Measurements from ENCODE around the gene FAM98C. TPM values are rescaled to one million over a fixed set of nuclear protein-coding genes. Genes with fewer than 3 reads are reported as not detected.
"Not testable (repeated sequence)": the region's sequence is repeated elsewhere in the genome, so short reads cannot be mapped to it uniquely, and the experiment has no call there.

Gene FAM98C
- total RNA-seq, 1 donor from 2014 or later = 4.7 TPM

DNA sequence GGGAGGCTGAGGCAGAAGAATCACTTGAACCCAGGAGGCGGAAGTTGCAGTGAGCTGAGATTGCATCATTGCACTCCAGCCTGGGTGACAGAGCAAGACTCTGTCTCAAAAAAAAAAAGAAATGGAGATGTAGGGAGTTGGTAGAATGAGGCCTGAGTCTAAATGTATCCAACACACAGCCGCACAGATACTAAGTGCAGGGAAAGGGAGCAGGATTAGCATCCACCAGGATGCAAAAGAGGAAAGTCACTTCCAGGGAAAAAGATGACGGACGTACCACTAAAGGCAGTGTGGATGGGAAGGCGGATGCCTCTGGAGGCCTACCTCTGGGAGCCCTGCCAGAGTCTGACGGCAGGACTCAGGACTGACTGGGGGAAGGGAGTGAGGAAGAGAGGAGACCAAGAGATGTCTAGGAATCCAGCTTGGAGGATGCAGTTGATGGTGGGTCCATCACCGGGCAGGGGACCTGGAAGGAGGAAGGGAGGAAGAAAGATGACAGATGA lies 6.8 kb downstream of the FAM98C start:
- H3K4me1 ChIP-seq (ENCODE audit: control insufficient read depth in 3 of 3, insufficient read depth in 3 of 3, low read length in 3 of 3) = no peaks in the 10 kb centered on the region
- no peaks in the 10 kb centered on the region for H3K9me3 ChIP-seq (ENCODE audit: control insufficient read depth in 3 of 3, low read length in 3 of 3)
- H3K27ac ChIP-seq (ENCODE audit: low read depth, low read length) = no peak overlapping the region
- no peaks in the 10 kb centered on the region for H3K27me3 ChIP-seq (ENCODE audit: control insufficient read depth in 3 of 3, insufficient read depth in 3 of 3, low read length in 3 of 3)
- H3K36me3 ChIP-seq (ENCODE audit: control insufficient read depth in 3 of 3, insufficient read depth in 3 of 3, low read length in 3 of 3) = peaks cover 3 to 6% (median 6%) of the 10 kb centered on the region in 3 donors
- no peak overlapping the region for H3K4me3 ChIP-seq (ENCODE audit: low read length in 3 of 3)
- H3K9ac ChIP-seq (ENCODE audit: low read depth in 1 of 3, low read length in 3 of 3) = no peak overlapping the region

DNA sequence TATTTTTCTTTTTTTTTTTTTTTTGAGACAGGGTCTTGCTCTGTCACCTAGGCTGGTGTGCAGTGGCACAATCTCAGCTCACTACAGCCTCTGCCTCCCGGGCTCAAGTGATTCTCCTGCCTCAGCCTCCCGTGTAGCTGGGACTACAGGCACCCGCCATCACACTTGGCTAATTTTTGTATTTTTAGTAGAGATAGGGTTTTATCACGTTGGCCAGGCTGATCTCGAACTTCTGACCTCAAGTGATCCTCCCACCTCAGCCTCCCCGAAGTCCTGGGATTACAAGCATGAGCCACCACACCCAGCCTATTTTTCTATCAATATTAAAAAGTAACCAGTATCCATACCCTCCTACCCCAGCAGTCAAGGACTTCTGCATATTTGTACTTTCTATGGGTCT lies 7.5 kb downstream of the FAM98C start:
- not testable (repeated sequence) for H3K4me3 ChIP-seq (ENCODE audit: low read length in 3 of 3); H3K9me3 ChIP-seq (ENCODE audit: control insufficient read depth in 3 of 3, low read length in 3 of 3); H3K27me3 ChIP-seq (ENCODE audit: control insufficient read depth in 3 of 3, insufficient read depth in 3 of 3, low read length in 3 of 3); H3K9ac ChIP-seq (ENCODE audit: low read depth in 1 of 3, low read length in 3 of 3); H3K36me3 ChIP-seq (ENCODE audit: control insufficient read depth in 3 of 3, insufficient read depth in 3 of 3, low read length in 3 of 3); H3K27ac ChIP-seq (ENCODE audit: low read depth, low read length); H3K4me1 ChIP-seq (ENCODE audit: control insufficient read depth in 3 of 3, insufficient read depth in 3 of 3, low read length in 3 of 3)

DNA sequence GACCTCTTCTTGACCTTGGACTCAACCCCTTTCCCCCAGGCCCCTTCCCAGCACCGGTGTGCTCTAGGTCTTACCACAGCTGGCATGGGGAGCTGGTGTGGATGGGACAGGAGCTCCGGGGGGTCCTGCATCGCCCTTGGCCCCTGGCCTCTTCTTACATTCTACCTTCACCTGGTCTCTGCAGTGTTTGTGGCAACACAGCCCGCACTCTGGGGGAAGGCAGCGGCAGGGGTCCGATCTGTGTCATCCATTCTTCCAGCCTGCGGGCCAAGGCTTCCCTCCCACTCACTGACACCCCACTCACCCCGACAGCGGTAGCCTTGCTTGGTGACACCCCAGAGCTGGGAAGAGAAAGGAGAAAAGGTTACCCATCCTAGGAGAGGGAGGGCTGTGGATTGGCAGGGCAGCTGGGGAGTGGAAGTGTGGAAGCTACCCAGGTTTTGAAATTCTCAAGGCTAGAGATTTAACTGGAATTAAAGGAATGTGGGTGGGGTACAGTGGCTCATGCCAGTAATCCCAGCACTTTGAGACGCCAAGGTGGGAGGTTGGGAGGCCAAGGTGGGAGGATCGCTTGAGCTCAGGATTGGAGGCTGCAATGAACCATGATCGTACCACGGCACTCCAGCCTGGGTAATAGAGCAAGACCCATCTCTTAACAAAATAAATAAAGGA lies 8.3 kb downstream of the FAM98C start:
- Histone ChIP-seq H3K9ac (ENCODE audit: low read depth in 1 of 3, low read length in 3 of 3) (no peak overlapping the region), H3K27ac (ENCODE audit: low read depth, low read length) (no peak overlapping the region), H3K4me1 (ENCODE audit: control insufficient read depth in 3 of 3, insufficient read depth in 3 of 3, low read length in 3 of 3) (no peaks in the 10 kb centered on the region), H3K27me3 (ENCODE audit: control insufficient read depth in 3 of 3, insufficient read depth in 3 of 3, low read length in 3 of 3) (no peaks in the 10 kb centered on the region), H3K4me3 (ENCODE audit: low read length in 3 of 3) (no peak overlapping the region), H3K36me3 (ENCODE audit: control insufficient read depth in 3 of 3, insufficient read depth in 3 of 3, low read length in 3 of 3) (peaks cover 0 to 6% (median 3%) of the 10 kb centered on the region in 3 donors), H3K9me3 (ENCODE audit: control insufficient read depth in 3 of 3, low read length in 3 of 3) (no peaks in the 10 kb centered on the region)

DNA sequence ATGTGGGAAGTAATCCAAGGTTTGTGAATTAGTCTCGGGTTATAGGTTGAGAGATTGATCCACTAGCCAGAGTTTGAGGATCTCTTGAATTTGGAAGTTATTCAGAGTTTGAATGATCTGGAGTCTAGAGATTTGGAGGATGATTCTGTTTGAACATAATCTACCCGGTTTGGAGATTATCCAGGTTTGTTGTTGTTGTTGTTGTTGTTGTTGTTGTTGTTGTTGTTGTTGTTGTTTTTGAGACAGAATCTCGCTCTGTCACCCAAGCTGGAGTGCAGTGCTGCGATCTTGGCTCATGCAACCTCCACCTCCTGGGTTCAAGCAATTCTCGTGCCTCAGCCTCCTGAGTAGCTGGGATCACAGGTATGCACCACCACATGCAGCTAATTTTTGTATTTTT lies 9.0 kb downstream of the FAM98C start:
- H3K4me1 ChIP-seq (ENCODE audit: control insufficient read depth in 3 of 3, insufficient read depth in 3 of 3, low read length in 3 of 3); H3K36me3 ChIP-seq (ENCODE audit: control insufficient read depth in 3 of 3, insufficient read depth in 3 of 3, low read length in 3 of 3); H3K9ac ChIP-seq (ENCODE audit: low read depth in 1 of 3, low read length in 3 of 3); H3K27ac ChIP-seq (ENCODE audit: low read depth, low read length); H3K4me3 ChIP-seq (ENCODE audit: low read length in 3 of 3); H3K27me3 ChIP-seq (ENCODE audit: control insufficient read depth in 3 of 3, insufficient read depth in 3 of 3, low read length in 3 of 3); H3K9me3 ChIP-seq (ENCODE audit: control insufficient read depth in 3 of 3, low read length in 3 of 3): not testable (repeated sequence)

DNA sequence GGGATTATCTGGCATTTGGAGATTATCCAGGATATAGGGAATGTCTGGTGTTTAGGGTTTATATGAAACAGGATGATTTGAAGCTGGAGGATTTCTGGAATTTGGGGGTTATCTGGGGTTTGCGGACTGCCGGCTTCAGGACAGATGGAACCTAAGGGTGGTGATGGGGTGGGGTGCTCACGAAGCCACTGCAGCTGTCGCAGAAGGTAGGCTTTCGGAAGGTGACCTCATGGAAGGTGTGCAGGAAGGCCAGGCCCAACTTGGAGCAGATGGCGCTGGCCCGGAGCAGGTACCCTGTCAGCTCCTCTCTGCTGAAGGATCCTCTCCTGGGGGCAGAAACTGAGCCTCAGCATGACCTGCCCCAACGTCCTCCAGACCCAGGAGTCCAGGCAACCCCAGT lies 9.6 kb downstream of the FAM98C start:
- Histone ChIP-seq H3K27ac (ENCODE audit: low read depth, low read length) (no peak overlapping the region), H3K9ac (ENCODE audit: low read depth in 1 of 3, low read length in 3 of 3) (no peak overlapping the region), H3K4me3 (ENCODE audit: low read length in 3 of 3) (no peak overlapping the region), H3K27me3 (ENCODE audit: control insufficient read depth in 3 of 3, insufficient read depth in 3 of 3, low read length in 3 of 3) (no peaks in the 10 kb centered on the region), H3K9me3 (ENCODE audit: control insufficient read depth in 3 of 3, low read length in 3 of 3) (no peaks in the 10 kb centered on the region), H3K36me3 (ENCODE audit: control insufficient read depth in 3 of 3, insufficient read depth in 3 of 3, low read length in 3 of 3) (no peaks in the 10 kb centered on the region), H3K4me1 (ENCODE audit: control insufficient read depth in 3 of 3, insufficient read depth in 3 of 3, low read length in 3 of 3) (no peaks in the 10 kb centered on the region)

DNA sequence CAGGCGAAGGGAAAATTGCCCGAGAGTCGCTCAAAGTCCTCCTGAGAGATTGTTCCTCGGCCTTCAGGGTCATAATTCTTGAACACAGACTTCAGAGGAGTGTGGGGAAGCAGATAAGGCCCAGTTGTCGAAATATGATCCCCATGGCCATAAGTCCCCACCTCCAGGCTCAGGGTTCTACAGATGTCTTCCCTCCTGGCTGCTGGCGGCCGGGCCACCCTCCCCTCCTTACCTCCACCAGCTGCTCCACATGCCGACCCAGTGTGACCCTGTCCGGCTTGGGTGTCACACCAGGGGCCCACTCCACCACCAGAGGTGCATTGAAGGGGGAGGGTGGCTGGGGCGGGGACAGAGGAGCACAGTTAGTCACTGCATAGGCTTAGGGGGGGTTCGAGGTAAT lies 10.1 kb downstream of the FAM98C start:
- no peak overlapping the region for H3K4me3 ChIP-seq (ENCODE audit: low read length in 3 of 3)
- no peaks in the 10 kb centered on the region for H3K27me3 ChIP-seq (ENCODE audit: control insufficient read depth in 3 of 3, insufficient read depth in 3 of 3, low read length in 3 of 3)
- peaks cover under 1 to 3% (median under 1%) of the 10 kb centered on the region in 3 donors for H3K4me1 ChIP-seq (ENCODE audit: control insufficient read depth in 3 of 3, insufficient read depth in 3 of 3, low read length in 3 of 3)
- H3K36me3 ChIP-seq (ENCODE audit: control insufficient read depth in 3 of 3, insufficient read depth in 3 of 3, low read length in 3 of 3) = no peaks in the 10 kb centered on the region
- no peak overlapping the region for H3K27ac ChIP-seq (ENCODE audit: low read depth, low read length)
- H3K9ac ChIP-seq (ENCODE audit: low read depth in 1 of 3, low read length in 3 of 3) = no peak overlapping the region
- no peaks in the 10 kb centered on the region for H3K9me3 ChIP-seq (ENCODE audit: control insufficient read depth in 3 of 3, low read length in 3 of 3)

DNA sequence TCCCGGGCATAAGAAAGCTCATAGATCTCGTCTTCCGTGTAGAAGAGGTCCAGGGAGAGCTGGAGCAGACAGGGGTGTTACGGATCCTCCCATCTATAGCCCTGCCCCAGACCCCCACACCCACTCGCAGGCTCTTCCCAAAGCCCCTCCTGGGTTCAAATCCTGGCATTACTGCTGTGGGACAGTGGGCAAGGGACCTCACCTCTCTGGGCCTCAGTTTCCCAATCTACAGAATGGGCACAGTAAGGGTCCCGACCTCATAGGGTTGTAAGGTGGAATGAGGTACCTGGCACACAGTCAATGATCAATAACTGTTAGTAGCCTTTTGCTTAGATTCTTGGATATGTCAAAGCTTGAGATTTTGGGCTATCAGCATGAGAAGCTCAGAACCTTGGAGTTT lies 10.5 kb downstream of the FAM98C start:
- H3K4me1 ChIP-seq (ENCODE audit: control insufficient read depth in 3 of 3, insufficient read depth in 3 of 3, low read length in 3 of 3) = peaks cover 3 to 5% (median 5%) of the 10 kb centered on the region in 3 donors
- H3K9me3 ChIP-seq (ENCODE audit: control insufficient read depth in 3 of 3, low read length in 3 of 3) = no peaks in the 10 kb centered on the region
- H3K36me3 ChIP-seq (ENCODE audit: control insufficient read depth in 3 of 3, insufficient read depth in 3 of 3, low read length in 3 of 3) = no peaks in the 10 kb centered on the region
- H3K9ac ChIP-seq (ENCODE audit: low read depth in 1 of 3, low read length in 3 of 3) = no peak overlapping the region
- H3K4me3 ChIP-seq (ENCODE audit: low read length in 3 of 3) = no peak overlapping the region
- no peaks in the 10 kb centered on the region for H3K27me3 ChIP-seq (ENCODE audit: control insufficient read depth in 3 of 3, insufficient read depth in 3 of 3, low read length in 3 of 3)
- no peak overlapping the region for H3K27ac ChIP-seq (ENCODE audit: low read depth, low read length)

DNA sequence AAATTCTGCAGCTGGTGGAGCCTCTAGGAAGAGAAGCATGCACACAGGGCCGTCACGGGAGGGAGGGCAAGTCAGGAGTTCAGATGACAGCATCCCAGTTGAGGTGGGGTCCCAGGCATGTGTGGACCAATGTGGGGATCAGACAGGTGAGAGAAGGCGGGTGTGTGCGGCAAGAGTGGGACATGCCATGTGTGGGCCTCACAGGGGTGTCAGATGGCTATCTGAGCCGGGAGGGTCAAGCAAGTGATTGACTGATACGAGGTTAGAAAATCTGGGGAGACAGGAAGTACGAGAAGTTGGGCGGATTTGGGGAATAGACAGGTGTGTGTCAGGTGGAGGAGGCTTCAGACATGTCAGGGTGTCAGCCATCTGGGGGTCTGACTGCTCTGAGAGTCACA lies 14.3 kb downstream of the FAM98C start:
- no peaks in the 10 kb centered on the region for H3K36me3 ChIP-seq (ENCODE audit: control insufficient read depth in 3 of 3, insufficient read depth in 3 of 3, low read length in 3 of 3)
- H3K9ac ChIP-seq (ENCODE audit: low read depth in 1 of 3, low read length in 3 of 3) = peak overlapping the region in 1 of 3 donors; percentile 40
- H3K4me1 ChIP-seq (ENCODE audit: control insufficient read depth in 3 of 3, insufficient read depth in 3 of 3, low read length in 3 of 3) = peaks cover 3 to 6% (median 5%) of the 10 kb centered on the region in 3 donors
- no peak overlapping the region for H3K27ac ChIP-seq (ENCODE audit: low read depth, low read length)
- H3K27me3 ChIP-seq (ENCODE audit: control insufficient read depth in 3 of 3, insufficient read depth in 3 of 3, low read length in 3 of 3) = peaks cover 0 to 7% (median 3%) of the 10 kb centered on the region in 3 donors
- no peaks in the 10 kb centered on the region for H3K9me3 ChIP-seq (ENCODE audit: control insufficient read depth in 3 of 3, low read length in 3 of 3)
- no peak overlapping the region for H3K4me3 ChIP-seq (ENCODE audit: low read length in 3 of 3)

DNA sequence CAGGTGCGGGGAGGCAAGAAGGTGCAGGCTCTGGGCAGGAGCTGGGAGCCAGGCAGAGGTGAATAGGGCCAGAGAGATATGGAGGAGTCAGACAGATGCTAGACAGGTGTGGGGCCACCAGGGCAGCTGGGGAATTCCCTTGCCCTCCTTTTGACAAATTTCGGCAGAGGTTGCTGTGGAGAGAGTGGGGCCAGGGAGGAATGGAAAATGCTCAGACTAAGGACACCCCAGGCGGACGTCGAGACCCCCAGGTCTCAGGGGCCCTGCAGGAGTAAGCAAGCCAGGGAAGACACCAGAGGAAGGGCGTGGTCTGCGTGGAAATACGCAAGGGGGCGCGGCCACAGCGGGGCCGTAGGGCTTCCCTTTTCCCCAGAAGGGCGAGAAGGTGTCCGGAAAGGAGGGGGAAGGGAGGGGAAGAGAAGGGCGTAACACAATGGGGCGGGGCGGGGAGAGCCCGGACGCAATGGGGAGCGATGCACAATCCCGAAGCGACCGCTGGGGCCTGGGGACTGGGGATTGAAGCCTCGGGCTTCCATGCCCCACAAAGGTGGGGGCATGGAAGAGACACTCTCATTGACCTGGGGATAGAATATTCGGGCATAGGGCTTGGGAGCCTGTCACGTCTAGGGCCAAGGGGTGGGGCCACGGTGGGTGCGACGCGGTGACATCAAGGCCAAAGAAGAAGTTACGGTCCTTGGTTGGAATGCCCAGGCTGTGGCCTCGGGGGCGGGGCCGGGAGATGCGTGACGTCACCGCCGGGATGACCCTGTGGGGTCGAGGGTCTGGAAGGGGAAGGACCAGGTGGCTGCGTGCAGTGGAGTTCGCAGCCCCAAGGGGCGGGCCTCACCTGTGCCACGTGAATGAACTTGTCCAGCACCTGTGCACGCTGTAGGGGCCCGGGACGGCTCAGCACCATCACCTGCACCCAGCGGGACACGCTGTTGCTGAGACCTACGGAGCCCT lies 14.9 kb downstream of the FAM98C start:
- Histone ChIP-seq H3K4me3 (ENCODE audit: low read length in 3 of 3) (peak overlapping the region in 2 of 3 donors; percentile 20 to 35), H3K27ac (ENCODE audit: low read depth, low read length) (no peak overlapping the region), H3K9me3 (ENCODE audit: control insufficient read depth in 3 of 3, low read length in 3 of 3) (no peaks in the 10 kb centered on the region), H3K9ac (ENCODE audit: low read depth in 1 of 3, low read length in 3 of 3) (peak overlapping the region in 1 of 3 donors; percentile 40), H3K4me1 (ENCODE audit: control insufficient read depth in 3 of 3, insufficient read depth in 3 of 3, low read length in 3 of 3) (peaks cover 3 to 6% (median 5%) of the 10 kb centered on the region in 3 donors), H3K27me3 (ENCODE audit: control insufficient read depth in 3 of 3, insufficient read depth in 3 of 3, low read length in 3 of 3) (peaks cover 0 to 8% (median 3%) of the 10 kb centered on the region in 3 donors), H3K36me3 (ENCODE audit: control insufficient read depth in 3 of 3, insufficient read depth in 3 of 3, low read length in 3 of 3) (no peaks in the 10 kb centered on the region)

DNA sequence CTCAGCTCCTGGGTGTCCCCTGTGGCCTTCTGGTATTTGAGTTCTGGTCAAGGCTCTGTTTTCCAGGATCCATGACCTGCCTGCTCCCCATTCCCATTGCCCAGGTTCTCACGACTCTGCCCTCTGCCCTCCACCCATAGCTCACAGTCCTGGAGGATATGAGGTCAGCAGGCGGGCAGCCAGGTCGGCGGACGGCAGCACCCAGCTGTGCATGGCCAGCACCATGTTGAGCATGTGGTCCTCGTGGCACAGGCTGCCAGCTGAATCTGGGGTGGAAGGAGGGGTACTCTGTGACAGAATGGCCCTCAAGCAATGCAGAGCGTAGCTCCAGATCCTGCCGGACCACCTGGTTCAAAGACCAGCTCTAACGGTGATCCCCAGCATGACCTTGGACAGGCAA lies 18.0 kb downstream of the FAM98C start:
- no peak overlapping the region for H3K9ac ChIP-seq (ENCODE audit: low read depth in 1 of 3, low read length in 3 of 3)
- H3K4me1 ChIP-seq (ENCODE audit: control insufficient read depth in 3 of 3, insufficient read depth in 3 of 3, low read length in 3 of 3) = peaks cover 3 to 6% (median 5%) of the 10 kb centered on the region in 3 donors
- H3K27me3 ChIP-seq (ENCODE audit: control insufficient read depth in 3 of 3, insufficient read depth in 3 of 3, low read length in 3 of 3) = peaks cover 0 to 9% (median 3%) of the 10 kb centered on the region in 3 donors
- H3K9me3 ChIP-seq (ENCODE audit: control insufficient read depth in 3 of 3, low read length in 3 of 3) = no peaks in the 10 kb centered on the region
- no peak overlapping the region for H3K27ac ChIP-seq (ENCODE audit: low read depth, low read length)
- no peak overlapping the region for H3K4me3 ChIP-seq (ENCODE audit: low read length in 3 of 3)
- H3K36me3 ChIP-seq (ENCODE audit: control insufficient read depth in 3 of 3, insufficient read depth in 3 of 3, low read length in 3 of 3) = no peaks in the 10 kb centered on the region

Measured in skeletal muscle tissue (tissue), 4 donors.